Loucy (cell line): Measurements from ENCODE around the gene STXBP6.

Source experiments
- EZH2phosphoT487 ChIP-seq: fragments of 200-600 bp; IDR thresholded peaks from 2 replicates; pipeline ENCODE4 v1.6.1; 2018; ENCODE audit warnings: antibody characterized with exemption, mild to moderate bottlenecking, moderate library complexity, borderline replicate concordance
- TF ChIP-seq, protein P1 (sequence below): fragments of 200-600 bp; sonication (generic); conservative IDR thresholded peaks from 2 replicates; pipeline ENCODE4 v1.5.1; 2014; ENCODE audit warnings: mild to moderate bottlenecking, antibody characterized with exemption, low read length

DNA sequence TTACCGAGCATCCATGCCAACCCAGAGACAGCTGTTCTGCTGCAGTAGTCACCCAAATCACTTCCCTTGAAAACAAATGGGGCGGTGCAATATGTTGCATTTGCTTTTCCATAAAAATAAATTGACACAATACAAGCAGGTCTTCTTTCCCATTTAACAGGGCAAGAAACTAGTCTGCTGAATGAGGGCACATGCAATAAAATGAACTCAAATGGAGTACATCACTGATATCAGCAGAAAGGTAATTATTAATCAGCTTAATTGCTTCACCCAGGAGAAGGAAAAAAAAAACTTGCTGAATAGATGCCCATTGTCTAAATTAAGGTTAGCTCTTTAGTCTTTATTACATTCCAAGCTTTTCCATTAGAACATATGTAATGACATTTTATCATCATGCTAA, 240.8 kb downstream of the STXBP6 start:
- TF ChIP-seq, protein P1, sequence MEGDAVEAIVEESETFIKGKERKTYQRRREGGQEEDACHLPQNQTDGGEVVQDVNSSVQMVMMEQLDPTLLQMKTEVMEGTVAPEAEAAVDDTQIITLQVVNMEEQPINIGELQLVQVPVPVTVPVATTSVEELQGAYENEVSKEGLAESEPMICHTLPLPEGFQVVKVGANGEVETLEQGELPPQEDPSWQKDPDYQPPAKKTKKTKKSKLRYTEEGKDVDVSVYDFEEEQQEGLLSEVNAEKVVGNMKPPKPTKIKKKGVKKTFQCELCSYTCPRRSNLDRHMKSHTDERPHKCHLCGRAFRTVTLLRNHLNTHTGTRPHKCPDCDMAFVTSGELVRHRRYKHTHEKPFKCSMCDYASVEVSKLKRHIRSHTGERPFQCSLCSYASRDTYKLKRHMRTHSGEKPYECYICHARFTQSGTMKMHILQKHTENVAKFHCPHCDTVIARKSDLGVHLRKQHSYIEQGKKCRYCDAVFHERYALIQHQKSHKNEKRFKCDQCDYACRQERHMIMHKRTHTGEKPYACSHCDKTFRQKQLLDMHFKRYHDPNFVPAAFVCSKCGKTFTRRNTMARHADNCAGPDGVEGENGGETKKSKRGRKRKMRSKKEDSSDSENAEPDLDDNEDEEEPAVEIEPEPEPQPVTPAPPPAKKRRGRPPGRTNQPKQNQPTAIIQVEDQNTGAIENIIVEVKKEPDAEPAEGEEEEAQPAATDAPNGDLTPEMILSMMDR = no peak
- no peak for TF ChIP-seq EZH2phosphoT487
